GM19397 (cell line): ENCODE results near the gene ZP3.
"Not testable (repeated sequence)": the region's sequence is repeated elsewhere in the genome, so short reads cannot be mapped to it uniquely, and the experiment has no call there.

Experiments used
- ATAC-seq: cut with Tn5 transposase; IDR thresholded peaks from one replicate; pipeline ENCODE4 v1.9.1; 2021; ENCODE audit warnings: mild to moderate bottlenecking, moderate library complexity; ENCODE audit not compliant: unreplicated experiment

The ZP3 gene

GRCh38 chr7:76403780-76404494 is 20.8 kb upstream of the ZP3 start:
- no peak for ATAC-seq

GRCh38 chr7:76405738-76406137 is 19.0 kb upstream of the ZP3 start:
- no peak for ATAC-seq

DNA sequence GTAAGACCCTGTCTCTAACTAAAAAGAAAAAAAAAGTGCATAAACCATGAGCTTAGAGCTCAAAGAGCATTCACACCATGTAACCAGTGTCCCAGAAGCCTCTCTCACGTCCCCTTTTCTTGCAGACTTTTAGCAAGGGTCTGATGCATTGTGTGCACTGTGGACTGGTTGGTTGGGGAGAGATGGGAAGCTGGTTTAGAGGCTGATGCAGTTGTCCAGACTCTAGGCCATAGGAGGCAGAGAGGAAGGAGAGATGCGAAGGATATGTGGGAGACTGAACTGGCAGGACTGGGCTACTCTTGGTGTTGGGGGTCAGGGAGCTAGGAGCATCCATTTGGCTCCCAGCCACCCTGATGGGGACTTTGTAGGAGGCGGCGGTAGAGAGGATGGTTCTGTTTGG is 17.0 kb upstream of the ZP3 start:
- ATAC-seq, result no peak

DNA sequence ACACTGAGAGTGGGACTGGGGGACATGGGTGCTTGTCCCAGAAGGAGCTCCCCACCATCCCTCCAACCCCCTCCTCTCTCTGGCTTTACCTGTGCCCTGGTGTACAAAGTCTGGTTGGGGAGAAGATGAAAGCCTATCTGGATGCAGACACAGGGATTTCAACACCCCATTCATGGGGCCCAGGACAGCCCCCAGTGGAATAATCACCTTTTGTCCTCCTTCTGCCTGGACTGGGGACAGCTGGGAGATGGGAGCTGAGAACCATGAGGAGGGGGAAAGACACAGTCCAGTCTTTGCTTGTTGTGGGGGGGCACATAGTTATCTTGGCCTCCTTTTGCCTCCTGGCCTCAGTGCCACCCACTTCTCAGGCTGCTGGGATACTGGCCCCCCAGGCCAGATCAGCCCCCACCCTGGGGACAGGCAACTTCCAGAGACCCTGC is 16.6 kb upstream of the ZP3 start:
- no peak for ATAC-seq

GRCh38 chr7:76409537-76409936 is 15.2 kb upstream of the ZP3 start, which contains the start of gene SSC4D:
SSC4D (minus strand) TSS chr7:76409697; CDS start chr7:76404439, 5,258 bp downstream.
- ATAC-seq, result no peak

DNA sequence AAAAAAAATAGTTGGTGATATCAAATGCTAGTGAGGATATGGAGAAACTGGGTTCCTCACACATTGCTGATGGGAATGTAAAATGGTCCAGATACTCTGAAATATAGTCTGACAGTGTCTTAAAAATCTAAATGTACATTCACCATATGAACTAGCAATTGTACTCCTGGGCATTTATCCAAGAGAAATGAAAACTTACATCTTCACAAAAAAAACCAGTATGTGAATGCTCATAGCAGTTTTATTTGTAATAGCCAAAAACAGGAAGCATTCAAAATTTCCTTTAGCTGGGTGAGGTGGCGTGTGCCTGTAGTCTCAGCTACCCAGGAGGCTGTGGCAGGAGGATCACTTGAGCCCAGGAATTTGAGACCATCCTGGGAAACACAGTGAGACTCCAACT is 13.1 kb upstream of the ZP3 start:
- no peak for ATAC-seq

DNA sequence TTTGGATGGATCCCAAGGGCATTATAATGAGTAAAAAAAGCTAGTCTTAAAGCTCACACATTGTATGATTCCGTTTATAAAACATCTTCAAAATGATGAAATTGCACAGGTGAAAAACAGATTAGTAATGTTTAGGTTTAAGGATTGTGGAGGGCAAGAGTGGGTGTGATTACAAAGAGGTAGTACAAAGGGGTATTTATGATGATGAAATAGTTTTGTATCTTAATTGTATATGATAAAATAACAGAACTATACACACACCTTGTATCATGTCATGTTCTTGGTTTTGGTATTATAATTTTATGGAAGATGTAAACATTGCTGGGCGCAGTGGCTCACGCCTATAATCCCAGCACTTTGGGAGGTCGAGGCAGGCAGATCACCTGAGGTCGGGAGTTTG is 12.5 kb upstream of the ZP3 start:
- no peak for ATAC-seq

DNA sequence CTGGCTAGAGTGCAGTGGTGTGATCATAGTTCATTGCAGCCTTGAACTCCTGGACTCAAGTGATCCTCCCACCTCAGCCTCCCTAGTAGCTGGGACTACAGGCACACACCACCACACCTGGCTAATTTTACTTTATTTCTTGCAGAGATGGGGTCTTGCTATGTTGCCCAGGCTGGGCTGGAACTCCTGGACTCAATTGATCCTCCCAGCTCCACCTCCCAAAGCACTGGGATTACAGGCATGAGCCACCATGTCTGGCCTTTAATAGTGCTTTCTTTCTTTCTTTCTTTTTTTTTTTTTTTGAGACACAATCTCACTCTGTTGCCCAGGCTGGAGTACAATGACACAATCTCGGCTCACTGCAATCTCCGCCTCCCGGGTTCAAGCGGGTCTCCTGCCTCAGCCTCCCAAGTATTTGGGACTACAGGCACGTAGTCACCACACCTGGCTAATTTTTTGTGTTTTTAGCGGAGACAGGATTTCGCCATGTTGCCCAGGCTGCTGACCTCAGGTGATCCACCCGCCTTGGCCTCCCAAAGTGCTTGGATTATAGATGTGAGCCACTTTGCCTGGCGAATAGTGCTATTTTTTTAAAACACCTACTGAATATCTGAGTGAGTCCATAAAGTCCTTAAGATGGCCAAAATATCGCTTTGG is 7.0 kb upstream of the ZP3 start:
- not testable (repeated sequence) for ATAC-seq

- not testable (repeated sequence) for ATAC-seq
These were observed 3.7 kb upstream of the ZP3 start for GRCh38 chr7:76421097-76421496.

DNA sequence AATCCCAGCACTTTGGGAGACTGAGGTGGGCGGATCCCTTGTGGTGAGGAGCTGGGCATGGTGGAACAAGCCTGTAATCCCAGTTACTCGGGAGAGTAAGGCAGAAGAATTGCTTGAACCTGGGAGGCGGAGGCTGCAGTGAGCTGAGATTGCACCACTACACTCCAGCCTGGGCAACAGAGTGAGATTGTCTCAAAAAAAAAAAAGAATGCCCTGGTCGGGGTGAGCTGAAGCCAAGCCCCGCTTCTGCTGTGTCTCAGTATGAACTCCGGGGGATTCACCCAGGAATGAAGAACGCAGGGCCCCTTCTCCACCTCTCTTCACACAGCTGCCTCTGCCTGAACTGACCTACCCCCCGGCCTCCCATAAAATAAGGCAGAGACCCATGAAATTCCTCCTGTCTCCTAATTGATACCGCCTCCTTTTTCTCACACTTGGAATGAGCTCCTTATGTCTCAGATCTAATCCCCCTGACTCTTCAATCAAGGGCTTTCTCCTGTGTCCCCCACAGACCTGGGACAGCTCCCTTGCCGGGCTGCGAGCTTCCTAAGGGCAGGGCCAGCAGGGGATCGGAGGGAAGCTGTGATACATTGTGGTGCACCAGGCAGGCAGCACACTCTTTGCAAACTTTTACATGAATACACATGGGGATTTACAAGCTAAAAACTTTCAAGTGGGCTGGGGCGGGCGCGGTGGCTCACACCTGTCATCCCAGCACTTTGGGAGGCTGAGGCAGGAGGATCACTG is 911 bp upstream of the ZP3 start:
- no peak for ATAC-seq

DNA sequence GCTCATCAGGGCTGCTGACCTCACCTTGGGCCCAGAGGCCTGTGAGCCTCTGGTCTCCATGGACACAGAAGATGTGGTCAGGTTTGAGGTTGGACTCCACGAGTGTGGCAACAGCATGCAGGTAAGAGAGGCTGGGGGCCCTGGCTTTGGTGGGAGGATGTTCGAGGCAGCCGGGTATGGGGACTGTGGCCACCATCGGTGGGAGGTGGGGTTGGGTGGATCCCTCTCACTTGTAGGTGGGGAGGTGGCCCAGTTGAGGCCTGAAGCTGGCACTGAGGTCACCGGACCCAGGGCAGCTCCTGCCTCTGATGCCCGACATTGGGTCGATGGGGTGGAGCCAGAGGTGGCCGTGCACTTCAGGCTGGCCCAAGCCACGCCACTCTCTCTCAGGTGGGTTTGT is 406 bp downstream of the ZP3 start:
- ATAC-seq, result no peak

DNA sequence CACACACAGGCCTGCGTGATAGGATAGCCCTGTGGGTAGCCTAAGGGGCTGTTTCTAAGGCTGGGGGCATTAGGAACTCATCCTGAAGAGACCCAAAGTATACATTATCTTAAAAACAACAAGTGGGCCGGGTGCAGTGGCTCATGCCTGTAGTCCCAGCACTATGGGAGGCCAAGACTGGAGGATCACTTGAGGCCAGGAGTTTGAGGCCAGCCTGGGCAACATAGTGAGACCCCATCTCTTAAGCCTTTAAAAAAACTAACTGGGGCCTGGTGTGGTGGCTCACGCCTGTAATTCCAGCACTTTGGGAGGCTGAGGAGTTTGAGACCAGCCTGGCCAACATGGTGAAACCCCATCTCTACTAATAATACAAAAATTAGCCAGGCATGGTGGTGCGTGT is 808 bp downstream of the ZP3 start:
- ATAC-seq, result not testable (repeated sequence)

DNA sequence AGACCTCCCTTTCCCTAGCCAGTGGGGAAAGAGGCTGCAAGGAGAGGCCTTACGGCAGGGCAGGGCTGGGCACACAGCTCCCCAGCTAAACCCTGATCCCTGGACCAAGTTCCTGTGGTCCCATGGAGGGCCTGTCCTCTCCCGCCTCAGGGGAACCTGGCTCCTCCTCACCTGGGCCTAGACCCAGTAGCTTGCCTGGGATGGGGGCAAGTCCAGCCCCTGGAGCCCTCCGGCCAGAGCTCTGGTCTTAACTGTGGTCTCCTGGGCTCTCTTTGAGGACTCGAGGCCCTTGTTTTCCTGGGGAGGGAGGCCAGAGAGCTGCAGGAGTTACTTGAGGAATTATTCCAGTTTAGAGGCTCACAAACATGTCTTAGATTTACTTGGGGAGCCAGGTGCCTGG is 1.5 kb downstream of the ZP3 start:
- ATAC-seq, result no peak

DNA sequence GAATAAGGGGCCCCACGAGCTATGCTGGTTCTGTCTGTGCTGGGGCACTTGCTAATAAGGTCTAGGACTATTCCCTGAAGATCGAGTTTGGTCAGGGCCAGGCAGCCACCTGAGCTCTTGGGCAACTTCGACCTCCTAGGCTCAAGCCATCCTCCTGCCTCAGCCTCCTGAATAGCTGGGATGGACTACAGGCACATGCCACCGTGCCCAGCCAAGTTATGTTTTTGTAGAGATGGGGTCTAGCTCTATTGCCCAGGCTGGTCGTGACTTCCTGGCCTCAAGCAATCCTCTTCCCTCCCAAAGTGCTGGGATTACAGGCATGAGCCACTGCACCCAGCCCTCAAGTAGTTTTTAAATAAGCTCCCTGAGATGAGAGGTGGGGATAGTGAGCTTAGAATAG is 2.9 kb downstream of the ZP3 start:
- no peak for ATAC-seq

GRCh38 chr7:76428149-76428823 is 3.5 kb downstream of the ZP3 start:
- no peak for ATAC-seq

GRCh38 chr7:76428868-76429805 is 4.4 kb downstream of the ZP3 start:
- ATAC-seq, result no peak

DNA sequence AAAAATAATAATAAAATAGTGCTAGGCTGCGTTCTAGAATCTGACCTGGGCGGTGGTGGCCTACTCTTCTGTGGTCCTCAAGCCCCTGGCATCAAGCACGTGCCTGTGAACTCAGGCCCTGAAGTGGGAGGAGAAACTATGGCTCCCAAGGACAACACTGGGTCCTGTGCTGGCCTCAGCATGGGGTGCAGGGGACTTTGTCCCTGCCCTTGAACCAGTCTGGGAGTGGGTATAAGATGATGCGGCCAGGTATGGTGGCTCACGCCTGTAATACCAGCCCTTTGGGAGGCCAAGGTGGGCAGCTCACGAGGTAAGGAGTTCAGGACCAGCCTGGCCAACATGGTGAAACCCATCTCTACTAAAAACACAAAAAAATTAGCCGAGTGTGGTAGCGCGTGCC is 5.5 kb downstream of the ZP3 start:
- ATAC-seq, result no peak

DNA sequence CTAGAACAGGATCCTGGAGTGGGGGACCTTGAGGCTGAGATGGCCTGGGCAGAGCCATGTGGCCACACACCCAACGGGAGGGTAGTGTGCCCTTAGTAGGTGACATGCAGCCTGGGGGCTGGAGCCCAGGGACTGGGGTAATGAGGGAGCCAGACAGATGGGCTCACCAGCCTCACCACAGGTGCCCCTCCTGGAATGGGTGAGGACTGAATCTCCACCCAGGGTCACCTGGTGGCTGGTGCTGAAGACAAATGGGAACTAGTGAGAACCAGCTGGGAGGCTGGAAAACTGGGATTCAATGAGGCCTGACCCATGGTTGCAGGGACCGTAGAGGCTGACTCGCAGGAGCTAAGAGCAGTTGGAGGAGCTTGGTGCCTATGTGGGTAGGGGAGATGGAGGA is 6.1 kb downstream of the ZP3 start:
- no peak for ATAC-seq

GRCh38 chr7:76437873-76438272 is 13.1 kb downstream of the ZP3 start:
- peak; percentile 56 for ATAC-seq
